PC-3 (cell line): ENCODE measurements around the gene MGP. TPM values are rescaled to one million over a fixed set of nuclear protein-coding genes. Genes with fewer than 3 reads are reported as not detected.

ENCODE experiments used
- ATAC-seq: fragments of 200-7000 bp; cut with Tn5 transposase; 2 replicates; pipeline ENCODE4 v1.9.1; 2020; ENCODE audit warnings: mild to moderate bottlenecking, moderate library complexity
- BruUV-seq: library from RNA; stranded (reverse); fragments of 400-500 nt; replicated peaks from 2 replicates; lab custom pipeline; 2021; lab: Mats Ljungman, UMichigan
- CTCF ChIA-PET: fragments of 300-600 bp; sonication (Branson Sonifier 250); formaldehyde crosslinking; loops from one replicate; lab custom pipeline; 2022; ENCODE audit warnings: antibody characterized with exemption; lab: Charles Lee
- POLR2A ChIA-PET: fragments of 300-600 bp; sonication (Branson Sonifier 250); formaldehyde crosslinking; loops from one replicate; lab custom pipeline; 2022; ENCODE audit warnings: antibody characterized with exemption; ENCODE audit not compliant: unreplicated experiment; lab: Charles Lee
- DNase-seq: peaks from one replicate; pipeline ENCODE4 v3.0.0-alpha.2; 2015
- H2AFZ ChIP-seq: fragments of 300-600 bp; sonication (generic); 2 replicates; pipeline ENCODE4 v1.6.0; 2016; ENCODE audit warnings: antibody characterized with exemption, low read length
- H3F3A ChIP-seq: fragments of 300-600 bp; sonication (generic); one replicate; pipeline ENCODE4 v1.6.0; 2017; ENCODE audit warnings: antibody characterized with exemption, low read length, control low read depth, mild to moderate bottlenecking; ENCODE audit not compliant: unreplicated experiment
- H3K27ac ChIP-seq: fragments of 300-600 bp; sonication (generic); 2 replicates; pipeline ENCODE4 v1.5.1; 2016; ENCODE audit warnings: mild to moderate bottlenecking, low read length
- H3K27me3 ChIP-seq: fragments of 300-600 bp; sonication (generic); 2 replicates; pipeline ENCODE4 v1.6.1; 2016; ENCODE audit warnings: low read length, mixed read lengths
- H3K36me3 ChIP-seq: fragments of 300-600 bp; sonication (generic); 2 replicates; pipeline ENCODE4 v1.6.1; 2016; ENCODE audit warnings: low read depth, mixed run types, low read length, mixed read lengths
- H3K4me1 ChIP-seq: fragments of 300-600 bp; sonication (generic); 2 replicates; pipeline ENCODE4 v1.5.1; 2016; ENCODE audit warnings: low read length; ENCODE audit not compliant: insufficient read depth
- H3K4me2 ChIP-seq: fragments of 300-600 bp; sonication (generic); 2 replicates; pipeline ENCODE4 v1.6.0; 2016; ENCODE audit warnings: low read length
- H3K4me3 ChIP-seq: fragments of 300-600 bp; sonication (generic); 2 replicates; pipeline ENCODE4 v1.5.1; 2016; ENCODE audit warnings: mild to moderate bottlenecking, low read length, mixed read lengths
- H3K79me2 ChIP-seq: fragments of 300-600 bp; sonication (generic); 2 replicates; pipeline ENCODE4 v1.6.1; 2017; ENCODE audit warnings: low read length, mixed read lengths
- H3K9ac ChIP-seq: fragments of 300-600 bp; sonication (generic); 2 replicates; pipeline ENCODE4 v1.6.0; 2016; ENCODE audit warnings: mild to moderate bottlenecking, low read length
- H3K9me2 ChIP-seq: fragments of 300-600 bp; sonication (generic); replicated peaks from 2 replicates; pipeline ENCODE4 v1.6.1; 2016; ENCODE audit warnings: mixed run types, low read length, mixed read lengths
- H3K9me3 ChIP-seq: fragments of 300-600 bp; sonication (generic); 2 replicates; pipeline ENCODE4 v1.6.1; 2016; ENCODE audit warnings: low read length, mixed read lengths
- H4K20me1 ChIP-seq: fragments of 300-600 bp; sonication (generic); 2 replicates; pipeline ENCODE4 v1.6.1; 2016; ENCODE audit warnings: low read length, mixed read lengths
- EZH2 ChIP-seq: fragments of 300-600 bp; sonication (generic); IDR thresholded peaks from one replicate; pipeline ENCODE4 v1.6.1; 2017; ENCODE audit warnings: antibody characterized with exemption, mild to moderate bottlenecking, low read length; ENCODE audit not compliant: unreplicated experiment
- EZH2phosphoT487 ChIP-seq: fragments of 300-600 bp; sonication (generic); IDR thresholded peaks from 2 replicates; pipeline ENCODE4 v1.6.1; 2018; ENCODE audit warnings: mild to moderate bottlenecking, antibody characterized with exemption, low read length, borderline replicate concordance
- intact Hi-C: fragments of 100-400 bp; cut with micrococcal nuclease; formaldehyde crosslinking; loops from 2 replicates; pipeline ENCODE4 v1.9.0; 2023
- total RNA-seq: library from RNA; depleted of rRNA; stranded (reverse); fragments of >200 nt; gene quantifications from 2 replicates; pipeline ENCODE4 v1.2.3, GENCODE V29; 2014
- TF ChIP-seq, protein P1 (sequence below): fragments of 300-600 bp; sonication (generic); conservative IDR thresholded peaks from 2 replicates; pipeline ENCODE4 v1.5.1; 2017; ENCODE audit warnings: antibody characterized with exemption, low read depth, mild to moderate bottlenecking, low read length

Gene MGP
- total RNA-seq, 1 experiment from 2014 or later, result 0.22 TPM

GRCh38 chr12:14920475-14921126 is 34.9 kb upstream of the MGP start:
- no peak for ATAC-seq
- CTCF ChIA-PET, result no interaction called here

DNA sequence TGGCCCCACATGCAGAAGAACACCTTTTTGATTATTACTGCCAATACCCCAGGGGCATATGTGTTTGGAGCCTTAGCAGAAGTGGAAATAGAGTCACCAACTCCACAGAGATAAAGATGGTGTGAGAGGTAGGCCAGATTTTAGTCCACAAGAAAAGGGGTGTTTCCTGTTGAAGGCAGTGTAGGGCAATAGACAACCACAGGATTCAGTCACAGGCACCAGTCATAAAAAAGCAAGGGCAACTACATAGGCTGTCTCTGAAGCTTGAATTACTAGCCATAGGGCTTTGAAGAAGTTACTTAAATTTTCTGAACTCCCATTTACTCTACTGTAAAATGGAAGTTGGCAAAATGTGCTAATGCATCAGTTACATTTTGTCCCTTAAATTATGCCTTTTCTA is 33.8 kb upstream of the MGP start:
- no peak for ATAC-seq
- no peaks in the 10 kb centered on the region for H3K9me3 ChIP-seq
- H3F3A ChIP-seq, result no peaks in the 10 kb centered on the region
- H3K27me3 ChIP-seq, result no peaks in the 10 kb centered on the region
- H3K79me2 ChIP-seq, result no peaks in the 10 kb centered on the region
- POLR2A ChIA-PET, result no interaction called here
- H3K4me1 ChIP-seq, result no peaks in the 10 kb centered on the region
- H3K9ac ChIP-seq, result no peak overlapping the region
- H3K4me3 ChIP-seq, result no peak overlapping the region
- intact Hi-C loops, result no loop called here
- BruUV-seq, result no TSS peak
- H3K9me2 ChIP-seq, result no peaks in the 10 kb centered on the region
- H2AFZ ChIP-seq, result no peak overlapping the region
- no peaks in the 10 kb centered on the region for H4K20me1 ChIP-seq
- DNase-seq, result no peak
- no peaks in the 10 kb centered on the region for H3K36me3 ChIP-seq
- no peak overlapping the region for H3K4me2 ChIP-seq
- CTCF ChIA-PET, result no interaction called here
- TF ChIP-seq EZH2 (no peak), EZH2phosphoT487 (no peak)
- TF ChIP-seq, protein P1, sequence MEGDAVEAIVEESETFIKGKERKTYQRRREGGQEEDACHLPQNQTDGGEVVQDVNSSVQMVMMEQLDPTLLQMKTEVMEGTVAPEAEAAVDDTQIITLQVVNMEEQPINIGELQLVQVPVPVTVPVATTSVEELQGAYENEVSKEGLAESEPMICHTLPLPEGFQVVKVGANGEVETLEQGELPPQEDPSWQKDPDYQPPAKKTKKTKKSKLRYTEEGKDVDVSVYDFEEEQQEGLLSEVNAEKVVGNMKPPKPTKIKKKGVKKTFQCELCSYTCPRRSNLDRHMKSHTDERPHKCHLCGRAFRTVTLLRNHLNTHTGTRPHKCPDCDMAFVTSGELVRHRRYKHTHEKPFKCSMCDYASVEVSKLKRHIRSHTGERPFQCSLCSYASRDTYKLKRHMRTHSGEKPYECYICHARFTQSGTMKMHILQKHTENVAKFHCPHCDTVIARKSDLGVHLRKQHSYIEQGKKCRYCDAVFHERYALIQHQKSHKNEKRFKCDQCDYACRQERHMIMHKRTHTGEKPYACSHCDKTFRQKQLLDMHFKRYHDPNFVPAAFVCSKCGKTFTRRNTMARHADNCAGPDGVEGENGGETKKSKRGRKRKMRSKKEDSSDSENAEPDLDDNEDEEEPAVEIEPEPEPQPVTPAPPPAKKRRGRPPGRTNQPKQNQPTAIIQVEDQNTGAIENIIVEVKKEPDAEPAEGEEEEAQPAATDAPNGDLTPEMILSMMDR, result no peak
- no peak overlapping the region for H3K27ac ChIP-seq

More at GRCh38 chr12:14920475-14921126, 34.9 kb upstream of the MGP start:
- BruUV-seq, result no TSS peak
- H4K20me1 ChIP-seq, result no peaks in the 10 kb centered on the region
- no peaks in the 10 kb centered on the region for H3K4me1 ChIP-seq
- H3F3A ChIP-seq, result no peaks in the 10 kb centered on the region
- no peaks in the 10 kb centered on the region for H3K9me2 ChIP-seq
- TF ChIP-seq EZH2 (no peak), EZH2phosphoT487 (no peak)
- TF ChIP-seq, protein P1, result no peak
- H3K9me3 ChIP-seq, result no peaks in the 10 kb centered on the region
- no peaks in the 10 kb centered on the region for H3K36me3 ChIP-seq
- intact Hi-C loops, result no loop called here
- no peak overlapping the region for H3K4me2 ChIP-seq
- H3K4me3 ChIP-seq, result no peak overlapping the region
- no peak overlapping the region for H2AFZ ChIP-seq
- no peaks in the 10 kb centered on the region for H3K79me2 ChIP-seq
- H3K27me3 ChIP-seq, result no peaks in the 10 kb centered on the region
- POLR2A ChIA-PET, result no interaction called here
- H3K9ac ChIP-seq, result no peak overlapping the region
- no peak for DNase-seq
- H3K27ac ChIP-seq, result no peak overlapping the region

- no peaks in the 10 kb centered on the region for H3K79me2 ChIP-seq
- no peaks in the 10 kb centered on the region for H3K36me3 ChIP-seq
- no peaks in the 10 kb centered on the region for H3K27me3 ChIP-seq
- no peaks in the 10 kb centered on the region for H3K9me3 ChIP-seq
- ChIA-PET POLR2A (no interaction called here), CTCF (no interaction called here)
- H3F3A ChIP-seq, result no peaks in the 10 kb centered on the region
- H3K9ac ChIP-seq, result no peak overlapping the region
- ATAC-seq (no peak), DNase-seq (no peak)
- no TSS peak for BruUV-seq
- no peaks in the 10 kb centered on the region for H3K9me2 ChIP-seq
- H3K27ac ChIP-seq, result no peak overlapping the region
- H4K20me1 ChIP-seq, result no peaks in the 10 kb centered on the region
- H3K4me3 ChIP-seq, result no peak overlapping the region
- intact Hi-C loops, result no loop called here
- H3K4me1 ChIP-seq, result peaks cover 22% of the 10 kb centered on the region
- no peak overlapping the region for H2AFZ ChIP-seq
- TF ChIP-seq, protein P1, result no peak
- TF ChIP-seq EZH2phosphoT487, result no peak
- TF ChIP-seq EZH2, result no peak
- no peak overlapping the region for H3K4me2 ChIP-seq
These were observed 30.1 kb upstream of the MGP start for GRCh38 chr12:14915736-14916135.
